HG02571 (cell line): ENCODE results near the gene TMEM167B.
"Not testable (repeated sequence)": the region's sequence is repeated elsewhere in the genome, so short reads cannot be mapped to it uniquely, and the experiment has no call there.

Experiments
- ATAC-seq: cut with Tn5 transposase; IDR thresholded peaks from one replicate; pipeline ENCODE4 v1.9.1; 2021; ENCODE audit warnings: mild to moderate bottlenecking, moderate library complexity; ENCODE audit not compliant: unreplicated experiment

TMEM167B gene

GRCh38 chr1:109112652-109113285 lies 22.2 kb downstream of the TMEM167B start:
- peak; percentile 71 for ATAC-seq

- ATAC-seq = no peak
Measured at GRCh38 chr1:109113590-109114341, 23.2 kb downstream of the TMEM167B start, which contains the start of gene ELAPOR1. Gene ELAPOR1, plus strand, starts transcription at chr1:109114115. Its CDS starts 69 bp downstream, at chr1:109114184.

- ATAC-seq = no peak
Measured at GRCh38 chr1:109114342-109114674, 23.7 kb downstream of the TMEM167B start.

- no peak for ATAC-seq
Measured at GRCh38 chr1:109115685-109116084, 25.1 kb downstream of the TMEM167B start.

GRCh38 chr1:109116286-109116685 lies 25.7 kb downstream of the TMEM167B start:
- no peak for ATAC-seq

GRCh38 chr1:109118089-109118488 lies 27.5 kb downstream of the TMEM167B start:
- no peak for ATAC-seq

GRCh38 chr1:109120356-109120755 lies 29.8 kb downstream of the TMEM167B start:
- no peak for ATAC-seq

- no peak for ATAC-seq
Measured at GRCh38 chr1:109131059-109131458, 40.5 kb downstream of the TMEM167B start.

- ATAC-seq = no peak
Measured at GRCh38 chr1:109131800-109132199, 41.2 kb downstream of the TMEM167B start.

- ATAC-seq = no peak
Measured at GRCh38 chr1:109133002-109133706, 42.6 kb downstream of the TMEM167B start.

- ATAC-seq = no peak
Measured at GRCh38 chr1:109133815-109134214, 43.3 kb downstream of the TMEM167B start.

- no peak for ATAC-seq
Measured at GRCh38 chr1:109134423-109134822, 43.9 kb downstream of the TMEM167B start.

- ATAC-seq = no peak
Measured at GRCh38 chr1:109135940-109136339, 45.4 kb downstream of the TMEM167B start.

- ATAC-seq = no peak
Measured at GRCh38 chr1:109136766-109137165, 46.2 kb downstream of the TMEM167B start.

GRCh38 chr1:109137958-109138357 lies 47.4 kb downstream of the TMEM167B start:
- no peak for ATAC-seq

GRCh38 chr1:109138358-109138757 lies 47.8 kb downstream of the TMEM167B start:
- ATAC-seq = no peak

- no peak for ATAC-seq
Measured at GRCh38 chr1:109140392-109140791, 49.8 kb downstream of the TMEM167B start.

GRCh38 chr1:109142260-109142659 lies 51.7 kb downstream of the TMEM167B start:
- ATAC-seq = no peak

- ATAC-seq = not testable (repeated sequence)
Measured at GRCh38 chr1:109142725-109143124, 52.2 kb downstream of the TMEM167B start.
